Inflammatory macrophage (primary cell): Measurements from ENCODE around the gene KCNRG.
"Not testable (repeated sequence)": the region's sequence is repeated elsewhere in the genome, so short reads cannot be mapped to it uniquely, and the experiment has no call there.

Experiments used
- DNase-seq, 2 donors: peaks; one replicate each; pipeline ENCODE4 v3.0.0-alpha.2; 2020 to 2022

Gene KCNRG

DNA sequence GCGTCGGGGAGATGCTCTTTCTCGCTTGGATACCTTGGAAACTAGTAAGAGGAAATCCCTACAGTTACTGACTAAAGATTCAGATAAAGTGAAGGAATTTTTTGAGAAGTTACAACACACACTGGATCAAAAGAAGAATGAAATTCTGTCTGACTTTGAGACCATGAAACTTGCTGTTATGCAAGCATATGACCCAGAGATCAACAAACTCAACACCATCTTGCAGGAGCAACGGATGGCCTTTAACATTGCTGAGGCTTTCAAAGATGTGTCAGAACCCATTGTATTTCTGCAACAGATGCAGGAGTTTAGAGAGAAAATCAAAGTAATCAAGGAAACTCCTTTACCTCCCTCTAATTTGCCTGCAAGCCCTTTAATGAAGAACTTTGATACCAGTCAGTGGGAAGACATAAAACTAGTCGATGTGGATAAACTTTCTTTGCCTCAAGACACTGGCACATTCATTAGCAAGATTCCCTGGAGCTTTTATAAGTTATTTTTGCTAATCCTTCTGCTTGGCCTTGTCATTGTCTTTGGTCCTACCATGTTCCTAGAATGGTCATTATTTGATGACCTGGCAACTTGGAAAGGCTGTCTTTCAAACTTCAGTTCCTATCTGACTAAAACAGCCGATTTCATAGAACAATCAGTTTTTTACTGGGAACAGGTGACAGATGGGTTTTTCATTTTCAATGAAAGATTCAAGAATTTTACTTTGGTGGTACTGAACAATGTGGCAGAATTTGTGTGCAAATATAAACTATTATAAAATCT, 2.7 kb upstream of the KCNRG start:
- DNase-seq: no peak

DNA sequence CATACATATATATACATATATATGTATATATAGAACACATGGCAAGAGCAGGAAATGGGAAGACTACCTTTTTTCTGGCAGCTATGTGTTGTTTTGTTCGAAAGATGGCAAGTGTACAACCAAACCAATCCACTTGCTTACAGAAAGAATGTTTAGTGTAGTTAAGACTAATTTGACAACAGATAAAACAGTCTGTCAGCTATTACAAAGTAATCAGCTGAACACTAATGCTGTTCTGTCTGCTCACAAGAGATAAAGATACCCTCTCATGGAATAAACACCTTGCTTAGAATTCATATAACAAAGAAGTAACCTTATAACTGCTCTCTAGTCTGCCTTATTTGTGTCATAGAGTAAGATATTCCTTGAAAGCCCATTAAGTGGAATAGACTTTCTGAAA, 858 bp upstream of the KCNRG start:
- no peak for DNase-seq

DNA sequence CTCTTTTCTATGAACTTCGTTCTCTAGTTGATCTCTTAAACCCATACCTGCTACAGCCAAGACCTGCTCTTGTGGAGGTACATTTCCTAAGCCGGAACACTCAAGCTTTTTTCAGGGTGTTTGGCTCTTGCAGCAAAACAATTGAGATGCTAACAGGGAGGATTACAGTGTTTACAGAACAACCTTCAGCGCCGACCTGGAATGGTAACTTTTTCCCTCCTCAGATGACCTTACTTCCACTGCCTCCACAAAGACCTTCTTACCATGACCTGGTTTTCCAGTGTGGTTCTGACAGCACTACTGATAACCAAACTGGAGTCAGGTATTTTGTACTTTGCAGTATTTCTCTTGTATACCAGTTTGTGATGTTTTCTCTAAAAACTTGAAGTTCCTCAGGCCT, 506 bp downstream of the KCNRG start:
- no peak for DNase-seq

DNA sequence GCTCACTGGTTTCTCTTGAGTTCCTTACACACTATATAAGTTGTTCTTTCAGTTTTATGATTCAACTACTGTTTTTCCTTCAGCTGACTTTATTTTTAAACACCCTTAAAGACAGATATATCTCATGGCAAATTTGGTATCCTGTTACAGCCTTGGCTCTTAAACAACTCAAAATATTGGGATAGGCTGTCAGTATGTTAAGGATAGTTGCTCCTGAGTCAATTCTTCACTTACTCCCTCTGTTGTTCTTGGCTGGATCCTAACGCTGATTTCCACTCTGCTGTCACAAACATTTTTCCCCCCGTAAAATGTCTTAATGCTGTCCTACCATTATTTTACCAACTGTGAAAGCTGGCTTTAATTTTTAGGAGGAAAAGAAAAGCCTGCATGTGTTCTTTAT, 1.2 kb downstream of the KCNRG start:
- no peak for DNase-seq

DNA sequence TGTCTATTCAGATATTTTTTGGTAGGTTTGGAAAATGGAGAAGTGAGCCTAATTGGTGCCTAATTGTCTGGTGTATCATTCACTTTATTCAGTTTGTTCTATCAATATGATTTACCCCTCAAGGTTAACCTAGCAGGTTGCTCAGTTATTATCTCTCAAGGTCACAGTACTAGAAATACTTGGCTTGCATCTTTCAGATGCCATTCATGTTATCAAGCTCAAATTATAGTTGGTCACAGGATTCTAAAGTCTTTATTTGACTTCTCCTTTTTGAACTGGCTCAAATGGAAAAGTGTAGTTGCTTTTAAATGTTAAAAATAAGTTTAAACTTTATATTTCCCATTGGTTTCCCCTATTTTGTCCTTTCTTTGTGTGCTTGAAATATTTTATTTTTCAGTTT, 2.6 kb downstream of the KCNRG start:
- no peak for DNase-seq

DNA sequence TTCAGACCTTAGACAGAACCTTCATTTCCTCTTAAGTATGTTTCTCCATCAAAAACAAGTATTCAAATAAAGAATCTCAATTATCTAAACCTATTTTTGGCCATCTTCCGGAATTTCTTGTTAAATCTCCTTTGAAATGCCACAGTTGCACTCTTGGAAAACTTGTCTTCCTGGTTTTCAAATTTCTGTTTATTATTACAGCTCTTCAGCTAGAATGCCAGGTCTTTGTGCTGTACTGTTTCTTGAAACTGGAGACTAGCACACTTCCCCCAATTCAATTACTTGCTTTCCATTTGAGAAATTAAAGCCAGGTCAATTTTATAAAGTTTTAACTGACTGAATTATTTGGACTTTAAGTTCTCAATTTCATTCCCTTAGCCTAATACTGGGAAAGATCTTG, 10.2 kb downstream of the KCNRG start:
- DNase-seq: no peak

DNA sequence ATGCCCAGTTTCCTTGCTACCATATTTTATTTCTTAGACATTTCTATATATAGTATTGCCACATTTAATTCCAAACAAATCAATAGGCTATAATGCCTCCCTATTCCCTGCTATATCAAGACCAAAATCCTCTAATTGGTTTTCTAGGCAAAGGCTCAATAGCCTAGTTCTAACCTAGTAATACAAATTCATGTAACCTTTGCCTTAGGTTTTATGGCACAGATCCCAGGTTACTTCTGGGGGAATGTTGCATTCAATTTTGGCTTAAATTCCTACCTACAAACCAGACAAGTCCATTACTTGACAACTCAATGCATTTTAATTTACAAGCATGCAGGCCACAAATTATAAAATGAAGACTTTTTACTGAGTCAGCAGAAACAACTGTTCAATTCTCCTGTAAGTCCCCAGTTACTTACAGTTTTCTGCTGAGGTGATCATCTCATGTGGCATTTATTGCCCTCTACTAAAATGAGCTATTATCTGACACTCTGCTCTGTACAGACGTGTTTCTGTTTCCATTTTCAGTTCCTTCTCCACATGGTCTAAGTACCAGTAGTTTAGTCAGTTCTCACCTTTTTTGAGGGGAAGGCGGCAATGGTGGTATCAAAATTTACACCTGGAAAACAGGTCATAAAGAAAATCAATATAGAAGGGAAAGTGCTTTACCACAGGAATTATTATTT, 11.7 kb downstream of the KCNRG start:
- DNase-seq: no peak

DNA sequence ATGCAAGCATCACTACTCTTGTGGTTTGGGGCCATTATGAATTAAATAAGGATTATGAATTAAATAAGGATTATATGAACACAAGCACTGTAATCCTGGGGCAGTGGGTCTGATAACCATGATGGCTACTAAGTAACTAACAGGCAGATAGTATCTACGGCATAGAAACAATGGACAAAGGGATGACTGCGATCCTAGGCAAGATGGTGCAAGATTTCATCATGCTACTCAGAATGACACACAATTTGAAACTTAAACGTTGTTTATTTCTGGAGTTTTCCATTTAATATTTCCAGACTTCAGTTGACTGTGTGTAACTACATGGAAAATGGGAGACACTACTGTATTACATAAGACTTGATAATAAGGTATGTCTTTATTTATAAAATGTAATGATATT, 15.1 kb downstream of the KCNRG start:
- no peak for DNase-seq

DNA sequence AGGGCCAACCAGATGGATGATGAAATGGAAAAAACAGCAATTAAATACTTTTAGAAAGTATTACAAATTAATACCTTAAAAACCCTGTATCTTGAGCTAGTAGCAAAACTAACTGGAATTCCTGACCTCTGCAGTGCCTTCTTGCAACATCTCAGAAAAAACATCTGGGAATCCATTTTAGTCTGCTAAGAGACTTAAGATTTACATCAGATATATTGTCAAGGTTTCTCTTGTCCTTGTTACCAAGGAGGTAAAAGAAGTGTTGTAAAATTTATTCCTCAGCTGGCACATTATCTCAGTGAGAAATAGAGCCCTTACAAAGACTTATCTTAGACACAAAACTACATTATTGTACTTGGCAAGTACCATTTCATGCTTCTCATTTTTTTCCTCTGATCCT, 18.5 kb downstream of the KCNRG start:
- DNase-seq: no peak

DNA sequence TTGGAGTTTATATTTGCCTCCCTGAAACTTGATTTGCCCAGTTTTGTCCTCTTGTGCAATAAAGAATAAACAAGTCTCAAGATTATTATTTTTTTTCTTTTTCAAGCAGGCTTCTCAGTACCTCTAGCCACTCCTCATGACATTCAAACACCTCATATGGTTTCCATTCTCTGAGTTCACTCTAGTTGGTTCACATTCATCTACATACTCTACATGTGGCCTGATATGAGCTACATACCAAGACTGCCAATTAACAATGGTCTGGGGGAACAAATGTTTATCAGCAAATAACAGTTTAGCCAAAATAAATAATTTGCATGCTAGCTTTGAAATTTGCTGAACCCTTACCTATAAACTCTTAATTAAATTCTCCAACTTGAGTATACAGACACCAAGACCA, 22.5 kb downstream of the KCNRG start:
- no peak for DNase-seq

DNA sequence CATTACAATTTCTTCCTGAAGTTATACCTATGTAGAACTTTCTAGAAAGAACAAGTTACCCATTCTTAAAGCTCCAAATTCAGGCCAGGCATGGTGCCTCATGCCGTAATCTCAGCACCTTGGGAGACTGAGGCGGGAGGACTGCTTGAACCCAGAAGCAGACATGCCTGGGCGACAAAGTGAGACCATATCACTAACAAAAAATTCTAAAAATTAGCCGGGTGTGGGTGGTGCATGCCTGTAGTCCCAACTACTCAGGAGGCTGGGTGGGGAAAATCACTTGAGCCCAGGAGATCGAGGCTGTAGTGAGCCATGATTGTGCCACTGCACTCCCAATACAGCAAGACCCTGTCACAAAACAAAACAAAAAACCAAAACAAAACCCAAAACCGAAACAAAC, 23.0 kb downstream of the KCNRG start:
- no peak for DNase-seq

DNA sequence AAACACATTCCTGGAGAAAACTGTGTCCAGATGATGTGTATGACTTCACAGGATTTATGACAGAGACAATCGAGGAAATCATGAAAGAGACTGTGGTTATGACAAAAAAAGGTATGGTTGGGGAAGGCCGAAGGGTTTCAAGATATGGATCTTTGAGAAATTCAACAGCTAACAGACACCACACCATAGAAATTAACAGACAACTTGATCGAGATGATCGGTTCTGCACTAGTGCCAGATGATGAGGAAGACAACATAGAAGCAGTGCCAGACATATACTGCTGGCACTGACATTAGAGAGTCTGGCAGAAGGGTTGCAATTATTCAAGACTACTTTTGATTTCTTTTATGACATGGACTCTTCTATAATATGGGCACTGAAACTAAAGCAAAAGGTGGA, 37.2 kb downstream of the KCNRG start:
- no peak for DNase-seq

DNA sequence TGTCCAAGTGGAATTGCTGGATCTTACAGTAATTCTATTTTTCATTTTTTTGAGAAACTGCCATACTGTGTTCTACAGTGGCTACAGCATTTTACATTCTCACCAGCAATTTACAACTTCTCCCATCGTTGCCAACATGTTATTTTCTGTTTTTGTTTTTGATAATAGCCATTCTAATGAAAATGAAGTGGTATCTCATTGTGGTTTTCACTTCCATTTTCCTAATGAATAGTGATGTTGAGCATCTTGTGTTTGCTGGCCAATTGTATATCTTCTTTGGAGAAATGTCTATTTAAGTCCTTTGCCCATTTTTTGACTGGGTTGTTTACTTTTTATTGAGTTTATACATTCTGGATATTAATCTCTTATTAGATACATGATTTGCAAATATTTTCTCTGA, 38.6 kb downstream of the KCNRG start:
- no peak for DNase-seq

DNA sequence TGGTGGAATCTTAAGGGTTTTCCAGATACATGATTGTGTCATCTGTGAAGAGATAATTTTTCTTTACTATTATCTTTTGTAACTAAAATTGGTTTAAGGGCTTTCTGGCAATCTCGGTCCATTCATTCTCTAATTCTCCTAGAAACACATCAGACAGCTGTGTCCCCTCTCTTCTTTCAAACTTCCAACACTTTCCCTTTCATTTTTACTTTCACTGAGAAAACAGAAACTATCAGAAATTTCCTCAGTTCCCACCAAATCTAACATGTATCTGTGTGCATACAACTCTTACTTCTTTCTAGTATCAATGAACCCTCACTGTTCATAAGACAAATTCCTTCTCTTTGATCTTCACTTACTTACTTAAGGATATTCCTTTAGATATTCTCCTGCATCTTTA, 40.2 kb downstream of the KCNRG start:
- DNase-seq: no peak

DNA sequence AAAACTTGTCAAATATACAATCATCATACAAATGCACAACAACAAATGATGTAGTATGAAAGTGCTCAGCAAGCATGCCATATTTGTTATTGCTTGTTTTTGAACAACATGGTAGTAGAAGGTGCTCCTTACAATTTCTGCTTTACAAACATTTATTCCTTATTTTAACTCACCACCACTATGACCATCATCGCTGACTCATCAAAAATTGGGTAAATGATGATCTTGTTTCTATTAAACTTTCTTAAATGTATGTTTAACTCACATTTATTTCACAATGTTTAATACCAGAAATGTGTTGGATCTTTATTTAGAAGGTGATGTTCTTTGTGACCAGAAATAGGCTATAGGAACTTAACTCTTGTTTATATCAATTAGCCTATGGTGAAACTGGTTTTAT, 45.5 kb downstream of the KCNRG start:
- no peak for DNase-seq

DNA sequence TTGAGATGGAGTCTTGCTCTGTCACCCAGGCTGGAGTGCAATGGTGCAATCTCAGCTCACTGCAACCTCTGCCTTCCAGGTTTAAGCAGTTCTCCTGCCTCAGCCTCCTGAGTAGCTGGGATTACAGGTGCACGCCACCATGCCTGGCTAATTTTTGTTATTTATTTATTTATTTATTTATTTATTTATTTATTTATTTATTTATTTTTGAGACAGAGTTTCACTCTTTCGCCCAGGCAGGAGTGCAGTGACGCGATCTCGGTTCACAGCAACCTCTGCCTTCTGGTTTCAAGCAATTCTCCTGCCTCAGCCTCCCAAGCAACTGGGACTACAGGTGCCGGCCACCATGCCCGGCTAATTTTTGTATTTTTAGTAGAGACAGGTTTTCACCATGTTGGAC, 47.1 kb downstream of the KCNRG start:
- DNase-seq: not testable (repeated sequence)

DNA sequence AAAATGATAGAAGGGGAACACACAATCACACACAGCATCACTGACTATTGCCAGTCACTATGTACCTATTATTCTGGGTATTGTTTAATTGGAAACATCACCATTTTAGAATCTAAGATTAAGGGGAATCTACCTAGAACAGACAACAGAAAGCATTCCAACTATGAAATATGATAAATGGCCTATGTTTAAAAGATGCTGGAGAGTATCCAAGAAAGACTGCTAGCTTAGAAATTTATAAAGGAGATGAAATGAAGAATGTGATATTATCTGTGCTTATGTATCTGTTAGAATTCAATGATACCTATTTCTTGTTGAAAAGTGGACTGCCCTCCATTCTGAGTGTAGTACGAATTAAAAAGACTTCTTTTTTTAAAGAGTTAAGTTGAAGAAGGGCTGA, 50.5 kb downstream of the KCNRG start:
- DNase-seq: no peak

DNA sequence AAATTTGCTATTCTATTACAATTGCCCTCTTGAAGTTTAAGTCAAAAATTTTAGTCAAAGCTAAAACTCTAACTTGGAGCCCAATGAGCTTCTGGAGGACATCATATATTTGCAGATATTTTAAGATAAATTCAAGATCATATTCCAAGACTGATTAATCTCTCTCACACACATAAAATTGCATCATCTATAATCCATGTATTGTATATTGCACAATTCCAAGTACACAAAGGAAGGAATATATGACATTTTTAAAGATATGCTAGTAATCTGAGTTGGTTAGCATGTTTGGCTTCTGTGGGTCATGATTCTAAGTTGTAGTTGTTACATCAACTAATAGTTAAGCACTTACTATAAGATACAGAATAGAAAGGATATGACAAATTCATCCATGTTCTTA, 53.3 kb downstream of the KCNRG start:
- no peak for DNase-seq

DNA sequence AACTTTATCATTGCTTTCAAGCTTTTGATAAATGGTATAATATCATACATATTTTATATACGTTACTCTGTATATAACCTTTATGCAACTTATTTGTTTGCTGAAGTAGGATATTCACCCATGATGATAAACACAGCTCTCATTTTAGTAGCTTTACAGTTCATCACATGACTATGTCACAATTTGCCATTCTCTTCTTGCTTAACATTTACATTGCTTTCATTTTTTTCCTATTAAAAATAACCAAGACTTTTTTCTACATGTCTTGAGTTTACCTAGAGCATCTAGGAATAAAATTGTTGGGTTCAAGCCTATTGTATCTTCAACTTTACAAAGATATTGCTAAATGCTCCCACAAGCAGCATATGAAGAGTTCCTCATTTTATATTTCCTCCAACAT, 54.0 kb downstream of the KCNRG start:
- DNase-seq: peak; percentile 12 to 58

DNA sequence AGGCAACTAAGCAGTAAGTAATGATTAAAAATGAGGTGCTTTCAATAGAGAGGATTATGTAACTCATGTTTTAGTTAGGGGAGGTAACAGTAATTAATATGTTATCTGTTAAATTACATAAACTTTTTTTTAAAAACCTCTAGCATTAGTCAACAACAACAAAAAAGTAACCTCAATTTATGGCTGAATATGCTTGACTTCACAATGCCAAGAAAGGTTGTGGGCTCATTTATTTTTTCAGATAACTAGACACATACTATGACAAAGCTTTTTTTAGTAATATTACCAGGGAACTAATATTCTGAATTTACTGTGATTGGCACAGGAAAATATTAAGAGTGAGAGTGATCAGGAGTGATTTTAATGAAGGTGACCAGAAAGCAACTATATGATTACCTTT, 54.9 kb downstream of the KCNRG start:
- no peak for DNase-seq
